HG03378 (cell line): Measurements from ENCODE around the gene EYS.

ENCODE experiments used
- ATAC-seq: cut with Tn5 transposase; IDR thresholded peaks from one replicate; pipeline ENCODE4 v1.9.1; 2021; ENCODE audit warnings: mild to moderate bottlenecking, moderate library complexity; ENCODE audit not compliant: unreplicated experiment

Gene EYS

GRCh38 chr6:65253041-65253440, 454.0 kb downstream of the EYS start:
- no peak for ATAC-seq

GRCh38 chr6:65248101-65248610, 458.9 kb downstream of the EYS start:
- no peak for ATAC-seq

GRCh38 chr6:65231616-65232015, 475.4 kb downstream of the EYS start:
- no peak for ATAC-seq

GRCh38 chr6:65229825-65230224, 477.2 kb downstream of the EYS start:
- no peak for ATAC-seq

- ATAC-seq, result no peak
These were observed 485.9 kb downstream of the EYS start for GRCh38 chr6:65221153-65221552.

- ATAC-seq, result no peak
These were observed 504.3 kb downstream of the EYS start for GRCh38 chr6:65202738-65203137.

- ATAC-seq, result no peak
These were observed 507.3 kb downstream of the EYS start for GRCh38 chr6:65199683-65200082.

GRCh38 chr6:65199121-65199520, 507.9 kb downstream of the EYS start:
- no peak for ATAC-seq

GRCh38 chr6:65191471-65191870, 515.6 kb downstream of the EYS start:
- ATAC-seq, result no peak

- no peak for ATAC-seq
These were observed 517.7 kb downstream of the EYS start for GRCh38 chr6:65189236-65189881.

GRCh38 chr6:65186826-65187225, 520.2 kb downstream of the EYS start:
- ATAC-seq, result no peak

GRCh38 chr6:65182681-65183080, 524.3 kb downstream of the EYS start:
- ATAC-seq, result no peak

- ATAC-seq, result no peak
These were observed 536.8 kb downstream of the EYS start for GRCh38 chr6:65170273-65170672.

- ATAC-seq, result no peak
These were observed 545.4 kb downstream of the EYS start for GRCh38 chr6:65161661-65162060.

- ATAC-seq, result no peak
These were observed 550.0 kb downstream of the EYS start for GRCh38 chr6:65157025-65157424.

GRCh38 chr6:65155083-65155482, 551.9 kb downstream of the EYS start:
- ATAC-seq, result no peak

GRCh38 chr6:65149841-65150240, 557.2 kb downstream of the EYS start:
- ATAC-seq, result no peak

GRCh38 chr6:65148839-65149238, 558.2 kb downstream of the EYS start:
- ATAC-seq, result no peak

GRCh38 chr6:65135567-65135966, 571.5 kb downstream of the EYS start:
- no peak for ATAC-seq

GRCh38 chr6:65126667-65127066, 580.4 kb downstream of the EYS start:
- ATAC-seq, result no peak

GRCh38 chr6:65123521-65123920, 583.5 kb downstream of the EYS start:
- ATAC-seq, result no peak

GRCh38 chr6:65117817-65118409, 589.1 kb downstream of the EYS start:
- ATAC-seq, result no peak

GRCh38 chr6:65116326-65116725, 590.7 kb downstream of the EYS start:
- no peak for ATAC-seq
